ENCODE data around the gene ATP11C. TPM values are rescaled to one million over a fixed set of nuclear protein-coding genes. Genes with fewer than 3 reads are reported as not detected.

ATP11C gene
- total RNA-seq, 1 donor from 2014 or later, result 20.4 TPM

DNA sequence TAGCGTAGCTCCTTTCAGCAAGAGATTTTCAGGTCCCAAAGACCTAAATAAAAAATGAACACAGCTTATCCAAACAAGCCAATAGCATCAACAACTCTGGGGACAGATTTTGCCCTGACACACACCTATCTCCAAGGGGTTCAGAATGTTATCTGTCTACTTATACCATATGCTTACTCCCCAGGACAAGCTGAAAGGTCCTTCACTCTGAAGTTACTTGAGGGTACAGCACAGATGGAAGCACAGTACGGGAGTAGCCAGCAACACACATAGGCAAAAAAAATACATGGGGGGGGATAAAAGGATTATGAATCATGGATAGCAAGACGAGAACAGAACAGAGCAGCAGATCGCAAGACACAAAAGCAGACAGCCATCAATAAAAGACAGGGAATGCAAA lies 134.2 kb downstream of the ATP11C start:
- H3K9me3 Mint-ChIP-seq (ENCODE audit: low read depth), result peaks cover 5% of the 10 kb centered on the region
- no peaks in the 10 kb centered on the region for H3K27me3 Mint-ChIP-seq (ENCODE audit: low read depth)
- no peak overlapping the region for H3K4me3 Mint-ChIP-seq (ENCODE audit: unreplicated experiment)
- TF ChIP-seq CTCF (IDR thresholded peaks at IDR 0.05), result no peak
- H3K36me3 Mint-ChIP-seq (ENCODE audit: low read depth), result peaks cover 2% of the 10 kb centered on the region
- no peaks in the 10 kb centered on the region for H3K4me1 Mint-ChIP-seq (ENCODE audit: low read depth)
- H3K27ac Mint-ChIP-seq (ENCODE audit: unreplicated experiment), result no peak overlapping the region
- DNase-seq (ENCODE audit: low spot score), result no peak

GRCh38 chrX:139795196-139795595 lies 137.7 kb downstream of the ATP11C start:
- Mint-ChIP-seq H3K27ac (ENCODE audit: unreplicated experiment) (no peak overlapping the region), H3K36me3 (ENCODE audit: low read depth) (no peaks in the 10 kb centered on the region), H3K4me1 (ENCODE audit: low read depth) (peaks cover 5% of the 10 kb centered on the region), H3K27me3 (ENCODE audit: low read depth) (no peaks in the 10 kb centered on the region), H3K9me3 (ENCODE audit: low read depth) (peaks cover 6% of the 10 kb centered on the region), H3K4me3 (ENCODE audit: unreplicated experiment) (no peak overlapping the region)
- TF ChIP-seq CTCF (IDR thresholded peaks at IDR 0.05), result no peak
- DNase-seq (ENCODE audit: low spot score), result no peak

GRCh38 chrX:139787601-139788000 lies 145.3 kb downstream of the ATP11C start:
- Mint-ChIP-seq H3K36me3 (ENCODE audit: low read depth) (peaks cover 2% of the 10 kb centered on the region), H3K27ac (ENCODE audit: unreplicated experiment) (no peak overlapping the region)

DNA sequence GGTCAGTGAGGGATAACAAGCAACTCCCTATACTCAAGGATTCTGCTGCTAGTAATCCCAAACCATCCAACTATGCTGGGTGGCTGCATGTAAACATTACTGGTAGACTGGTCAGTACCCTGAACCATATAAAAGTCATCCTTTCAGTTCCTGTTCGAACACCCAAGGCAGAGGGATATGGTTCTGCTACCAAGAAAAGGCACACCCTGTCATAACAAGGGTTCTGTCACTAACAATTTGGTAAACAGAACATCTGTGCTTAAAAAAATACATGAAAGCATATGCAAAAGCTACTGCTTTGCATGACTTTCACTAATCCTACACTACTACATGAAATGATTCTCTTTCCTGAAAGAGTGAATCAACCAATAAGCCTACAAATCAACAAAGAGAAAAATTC lies 148.0 kb downstream of the ATP11C start:
- H3K36me3 Mint-ChIP-seq (ENCODE audit: low read depth), result peaks cover 4% of the 10 kb centered on the region
- no peaks in the 10 kb centered on the region for H3K4me1 Mint-ChIP-seq (ENCODE audit: low read depth)

More at GRCh38 chrX:139787601-139788000, 145.3 kb downstream of the ATP11C start:
- H3K9me3 Mint-ChIP-seq (ENCODE audit: low read depth), result no peaks in the 10 kb centered on the region
- TF ChIP-seq CTCF (IDR thresholded peaks at IDR 0.05), result no peak
- no peaks in the 10 kb centered on the region for H3K27me3 Mint-ChIP-seq (ENCODE audit: low read depth)
- H3K4me3 Mint-ChIP-seq (ENCODE audit: unreplicated experiment), result no peak overlapping the region
- DNase-seq (ENCODE audit: low spot score), result no peak
- H3K4me1 Mint-ChIP-seq (ENCODE audit: low read depth), result peaks cover 5% of the 10 kb centered on the region

GRCh38 chrX:139783959-139784358 lies 148.9 kb downstream of the ATP11C start:
- peaks cover 5% of the 10 kb centered on the region for H3K9me3 Mint-ChIP-seq (ENCODE audit: low read depth)
- no peak for DNase-seq (ENCODE audit: low spot score)
- no peak overlapping the region for H3K27ac Mint-ChIP-seq (ENCODE audit: unreplicated experiment)
- TF ChIP-seq CTCF (IDR thresholded peaks at IDR 0.05), result no peak
- H3K4me1 Mint-ChIP-seq (ENCODE audit: low read depth), result no peaks in the 10 kb centered on the region
- peaks cover 4% of the 10 kb centered on the region for H3K36me3 Mint-ChIP-seq (ENCODE audit: low read depth)
- H3K4me3 Mint-ChIP-seq (ENCODE audit: unreplicated experiment), result no peak overlapping the region
- H3K27me3 Mint-ChIP-seq (ENCODE audit: low read depth), result no peaks in the 10 kb centered on the region

More for the DNA sequence above, 148.0 kb downstream of the ATP11C start:
- Mint-ChIP-seq H3K9me3 (ENCODE audit: low read depth) (peaks cover 5% of the 10 kb centered on the region), H3K27me3 (ENCODE audit: low read depth) (no peaks in the 10 kb centered on the region), H3K4me3 (ENCODE audit: unreplicated experiment) (no peak overlapping the region), H3K27ac (ENCODE audit: unreplicated experiment) (no peak overlapping the region)
- DNase-seq (ENCODE audit: low spot score), result no peak
- TF ChIP-seq CTCF (IDR thresholded peaks at IDR 0.05), result no peak

Measured in chondrocyte (in vitro differentiated cells).